ENCODE results near the gene WWOX.

The WWOX gene

DNA sequence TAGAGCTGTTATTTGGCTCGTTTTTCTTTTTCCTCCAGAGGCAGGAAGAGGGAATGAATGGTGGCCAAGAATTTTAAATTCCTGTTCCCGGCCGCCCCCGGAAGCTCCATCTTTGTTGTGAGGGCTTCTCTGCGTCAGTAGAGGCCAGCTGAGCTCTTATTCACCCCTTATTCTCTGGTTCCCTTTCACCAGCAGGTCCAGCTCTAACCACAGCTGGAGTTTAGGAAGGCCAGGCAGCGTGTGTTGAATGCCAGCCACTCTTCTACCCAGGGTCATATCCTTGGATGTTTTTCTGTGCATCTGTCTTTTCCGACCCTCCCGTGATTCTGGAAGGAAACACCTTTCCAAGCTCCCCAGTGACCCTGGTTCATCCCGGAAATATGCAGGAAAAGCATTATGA, 570.5 kb downstream of the WWOX start:
- H3K27me3 ChIP-seq (replicated peaks; ENCODE audit: control insufficient read depth, insufficient read depth, low read length): no peaks in the 10 kb centered on the region
- no peak for DNase-seq (ENCODE audit: low read depth)
- no peaks in the 10 kb centered on the region for H3K9me3 ChIP-seq (ENCODE audit: control insufficient read depth, low read length)
- H3K4me1 ChIP-seq (ENCODE audit: control insufficient read depth, insufficient read depth, low read length): peaks cover 12% of the 10 kb centered on the region
- H3K4me3 ChIP-seq (ENCODE audit: low read length): peak overlapping the region; percentile 14
- no peaks in the 10 kb centered on the region for H3K36me3 ChIP-seq (ENCODE audit: control insufficient read depth, insufficient read depth, low read length, severe bottlenecking)
- no peak overlapping the region for H3K9ac ChIP-seq (ENCODE audit: low read length)

DNA sequence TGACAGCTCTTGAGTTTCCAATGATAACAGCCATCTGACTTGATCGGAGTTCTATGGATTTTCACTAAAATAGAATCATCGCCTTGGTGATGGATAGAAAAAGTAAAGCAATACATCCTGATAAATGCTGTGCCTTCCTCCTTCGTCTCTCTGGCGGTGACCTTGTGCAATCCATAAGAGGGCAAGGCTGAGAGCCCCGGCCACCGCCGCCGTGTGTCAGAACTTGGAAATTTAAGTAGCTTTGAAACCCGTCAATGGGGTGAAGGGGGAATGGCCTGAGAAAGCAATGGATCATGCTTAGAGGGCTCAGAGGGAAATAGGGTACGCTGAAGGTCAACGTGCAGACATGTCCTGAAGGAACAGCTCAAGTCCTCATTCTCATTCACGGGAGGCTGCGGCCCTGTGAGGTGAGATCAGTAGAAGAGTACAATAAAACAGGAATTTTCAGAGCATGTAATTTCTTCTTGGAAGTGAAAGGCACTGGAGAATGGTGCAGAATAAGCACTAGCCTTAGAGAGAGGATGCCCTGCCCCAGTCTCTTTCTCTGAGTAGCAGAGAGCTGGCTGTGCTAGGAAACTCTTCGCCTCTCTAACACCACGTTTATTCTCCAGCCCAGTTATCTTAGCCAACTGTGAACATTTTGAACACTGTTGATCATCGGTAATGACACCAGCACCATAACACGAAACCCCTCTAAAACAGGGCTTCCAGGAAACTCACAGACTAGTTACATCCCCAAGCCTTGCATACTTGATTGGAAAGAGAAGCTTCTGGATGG, 573.5 kb downstream of the WWOX start:
- DNase-seq (ENCODE audit: low read depth): no peak
- H3K4me3 ChIP-seq (ENCODE audit: low read length): no peak overlapping the region
- no peaks in the 10 kb centered on the region for H3K27me3 ChIP-seq (replicated peaks; ENCODE audit: control insufficient read depth, insufficient read depth, low read length)
- H3K9me3 ChIP-seq (ENCODE audit: control insufficient read depth, low read length): no peaks in the 10 kb centered on the region
- H3K4me1 ChIP-seq (ENCODE audit: control insufficient read depth, insufficient read depth, low read length): peaks cover 12% of the 10 kb centered on the region
- no peak overlapping the region for H3K9ac ChIP-seq (ENCODE audit: low read length)
- H3K36me3 ChIP-seq (ENCODE audit: control insufficient read depth, insufficient read depth, low read length, severe bottlenecking): no peaks in the 10 kb centered on the region

DNA sequence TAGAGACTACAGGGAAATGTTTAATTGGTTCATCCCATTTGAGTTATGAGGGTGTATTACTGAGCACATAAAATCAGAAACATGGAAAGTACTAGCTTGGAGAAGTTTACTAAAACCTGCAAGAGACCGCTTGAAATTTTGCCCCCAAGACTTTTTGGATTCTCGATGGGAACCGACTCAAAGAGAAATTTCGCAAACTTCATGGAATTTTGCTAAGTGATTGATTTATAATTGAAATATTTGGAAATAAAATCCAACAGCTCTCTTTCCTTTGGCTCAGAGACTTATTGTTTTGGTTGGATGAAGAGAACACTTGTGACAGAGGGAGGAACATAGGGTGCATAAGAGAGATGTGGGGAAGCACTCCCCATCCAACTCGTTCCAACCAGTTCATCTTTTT, 574.4 kb downstream of the WWOX start:
- Histone ChIP-seq H3K9ac (ENCODE audit: low read length) (no peak overlapping the region), H3K36me3 (ENCODE audit: control insufficient read depth, insufficient read depth, low read length, severe bottlenecking) (no peaks in the 10 kb centered on the region), H3K4me3 (ENCODE audit: low read length) (no peak overlapping the region), H3K4me1 (ENCODE audit: control insufficient read depth, insufficient read depth, low read length) (peaks cover 12% of the 10 kb centered on the region), H3K9me3 (ENCODE audit: control insufficient read depth, low read length) (no peaks in the 10 kb centered on the region), H3K27me3 (replicated peaks; ENCODE audit: control insufficient read depth, insufficient read depth, low read length) (no peaks in the 10 kb centered on the region)
- DNase-seq (ENCODE audit: low read depth): no peak

DNA sequence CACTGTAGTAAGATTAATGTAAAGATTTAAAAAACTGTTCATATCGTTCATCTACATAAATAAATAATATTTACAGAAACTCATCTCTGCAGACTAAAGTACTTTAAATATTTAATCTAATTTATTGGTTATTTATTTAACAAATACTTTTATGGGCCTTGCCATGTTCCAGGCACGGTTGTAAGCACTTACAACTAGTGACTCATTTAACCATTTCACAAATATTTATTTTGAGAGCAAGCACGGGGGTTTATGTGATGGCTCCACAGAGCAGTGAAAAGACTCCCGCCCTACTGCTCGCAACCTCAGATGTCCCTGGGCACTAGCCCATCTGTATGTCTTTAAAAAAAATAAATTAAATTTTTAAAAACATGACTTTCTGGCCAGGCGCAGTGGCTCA, 575.9 kb downstream of the WWOX start:
- H3K9ac ChIP-seq (ENCODE audit: low read length): no peak overlapping the region
- no peaks in the 10 kb centered on the region for H3K9me3 ChIP-seq (ENCODE audit: control insufficient read depth, low read length)

GRCh38 chr16:78675951-78676792, 576.7 kb downstream of the WWOX start:
- Histone ChIP-seq H3K9me3 (ENCODE audit: control insufficient read depth, low read length) (no peaks in the 10 kb centered on the region), H3K9ac (ENCODE audit: low read length) (no peak overlapping the region), H3K4me3 (ENCODE audit: low read length) (no peak overlapping the region), H3K4me1 (ENCODE audit: control insufficient read depth, insufficient read depth, low read length) (peaks cover 9% of the 10 kb centered on the region), H3K27me3 (replicated peaks; ENCODE audit: control insufficient read depth, insufficient read depth, low read length) (no peaks in the 10 kb centered on the region), H3K36me3 (ENCODE audit: control insufficient read depth, insufficient read depth, low read length, severe bottlenecking) (no peaks in the 10 kb centered on the region)
- DNase-seq (ENCODE audit: low read depth): no peak

More for the DNA sequence above, 575.9 kb downstream of the WWOX start:
- H3K36me3 ChIP-seq (ENCODE audit: control insufficient read depth, insufficient read depth, low read length, severe bottlenecking): no peaks in the 10 kb centered on the region
- no peak for DNase-seq (ENCODE audit: low read depth)
- H3K27me3 ChIP-seq (replicated peaks; ENCODE audit: control insufficient read depth, insufficient read depth, low read length): no peaks in the 10 kb centered on the region
- H3K4me3 ChIP-seq (ENCODE audit: low read length): no peak overlapping the region
- H3K4me1 ChIP-seq (ENCODE audit: control insufficient read depth, insufficient read depth, low read length): peaks cover 9% of the 10 kb centered on the region

- Histone ChIP-seq H3K9me3 (ENCODE audit: control insufficient read depth, low read length) (no peaks in the 10 kb centered on the region), H3K36me3 (ENCODE audit: control insufficient read depth, insufficient read depth, low read length, severe bottlenecking) (no peaks in the 10 kb centered on the region), H3K4me1 (ENCODE audit: control insufficient read depth, insufficient read depth, low read length) (peaks cover 9% of the 10 kb centered on the region), H3K4me3 (ENCODE audit: low read length) (no peak overlapping the region), H3K27me3 (replicated peaks; ENCODE audit: control insufficient read depth, insufficient read depth, low read length) (no peaks in the 10 kb centered on the region), H3K9ac (ENCODE audit: low read length) (no peak overlapping the region)
- no peak for DNase-seq (ENCODE audit: low read depth)
These were observed 577.8 kb downstream of the WWOX start for GRCh38 chr16:78677181-78677731.

GRCh38 chr16:78679546-78679945, 580.1 kb downstream of the WWOX start:
- H3K4me1 ChIP-seq (ENCODE audit: control insufficient read depth, insufficient read depth, low read length): peaks cover 10% of the 10 kb centered on the region

DNA sequence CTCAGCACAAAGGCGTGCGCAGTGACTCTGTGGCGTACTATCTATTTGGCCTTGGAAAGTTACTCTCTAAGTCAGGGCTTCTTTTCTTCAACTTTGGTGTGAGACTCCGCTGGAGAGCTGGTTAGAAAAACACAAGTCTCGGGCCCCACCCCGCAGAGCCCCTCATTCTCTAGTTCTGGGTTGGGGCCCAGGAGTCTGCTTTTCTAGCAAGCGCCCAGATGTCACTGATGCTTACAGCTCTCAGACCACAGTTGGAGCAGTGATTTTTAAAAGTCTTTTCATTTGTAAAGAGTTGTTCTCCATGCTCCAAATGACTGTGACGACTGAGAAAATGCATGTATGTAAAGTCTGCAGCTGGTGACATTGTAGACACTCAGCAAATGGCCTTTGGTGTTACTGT, 582.3 kb downstream of the WWOX start:
- no peaks in the 10 kb centered on the region for H3K27me3 ChIP-seq (replicated peaks; ENCODE audit: control insufficient read depth, insufficient read depth, low read length)
- no peaks in the 10 kb centered on the region for H3K36me3 ChIP-seq (ENCODE audit: control insufficient read depth, insufficient read depth, low read length, severe bottlenecking)
- DNase-seq (ENCODE audit: low read depth): no peak
- peaks cover 26% of the 10 kb centered on the region for H3K4me1 ChIP-seq (ENCODE audit: control insufficient read depth, insufficient read depth, low read length)
- no peaks in the 10 kb centered on the region for H3K9me3 ChIP-seq (ENCODE audit: control insufficient read depth, low read length)
- no peak overlapping the region for H3K4me3 ChIP-seq (ENCODE audit: low read length)
- H3K9ac ChIP-seq (ENCODE audit: low read length): no peak overlapping the region

More at GRCh38 chr16:78679546-78679945, 580.1 kb downstream of the WWOX start:
- H3K9me3 ChIP-seq (ENCODE audit: control insufficient read depth, low read length): no peaks in the 10 kb centered on the region
- no peak overlapping the region for H3K9ac ChIP-seq (ENCODE audit: low read length)
- H3K36me3 ChIP-seq (ENCODE audit: control insufficient read depth, insufficient read depth, low read length, severe bottlenecking): no peaks in the 10 kb centered on the region
- no peaks in the 10 kb centered on the region for H3K27me3 ChIP-seq (replicated peaks; ENCODE audit: control insufficient read depth, insufficient read depth, low read length)
- H3K4me3 ChIP-seq (ENCODE audit: low read length): no peak overlapping the region
- DNase-seq (ENCODE audit: low read depth): no peak

- Histone ChIP-seq H3K36me3 (ENCODE audit: control insufficient read depth, insufficient read depth, low read length, severe bottlenecking) (no peaks in the 10 kb centered on the region), H3K4me1 (ENCODE audit: control insufficient read depth, insufficient read depth, low read length) (peaks cover 34% of the 10 kb centered on the region), H3K9me3 (ENCODE audit: control insufficient read depth, low read length) (no peaks in the 10 kb centered on the region), H3K4me3 (ENCODE audit: low read length) (peak overlapping the region; percentile 62), H3K27me3 (replicated peaks; ENCODE audit: control insufficient read depth, insufficient read depth, low read length) (no peaks in the 10 kb centered on the region), H3K9ac (ENCODE audit: low read length) (peak overlapping the region; percentile 82)
- peak; percentile 28 for DNase-seq (ENCODE audit: low read depth)
These were observed 584.7 kb downstream of the WWOX start for GRCh38 chr16:78684030-78684611.

GRCh38 chr16:78684655-78685375, 585.4 kb downstream of the WWOX start:
- Histone ChIP-seq H3K4me1 (ENCODE audit: control insufficient read depth, insufficient read depth, low read length) (peaks cover 39% of the 10 kb centered on the region), H3K4me3 (ENCODE audit: low read length) (peak overlapping the region; percentile 41), H3K36me3 (ENCODE audit: control insufficient read depth, insufficient read depth, low read length, severe bottlenecking) (no peaks in the 10 kb centered on the region), H3K9ac (ENCODE audit: low read length) (peak overlapping the region; percentile 47), H3K9me3 (ENCODE audit: control insufficient read depth, low read length) (no peaks in the 10 kb centered on the region), H3K27me3 (replicated peaks; ENCODE audit: control insufficient read depth, insufficient read depth, low read length) (no peaks in the 10 kb centered on the region)
- no peak for DNase-seq (ENCODE audit: low read depth)
